SJSA1 (cell line): ENCODE data around the gene ZBTB18. TPM values are rescaled to one million over a fixed set of nuclear protein-coding genes. Genes with fewer than 3 reads are reported as not detected.
A peak's percentile ranks its signal among the peaks of the same experiment; 100 is the strongest.

Experiments
- DNase-seq, 2 experiments: peaks; one replicate each; pipeline ENCODE4 v3.0.0-alpha.2; 2015 to 2020; ENCODE audit warnings: low spot score in 2 of 2, low read depth in 1 of 2
- H3K27ac ChIP-seq: fragments of 250-450 bp; sonication (Bioruptor Pico); 2 replicates; pipeline ENCODE4 v1.5.1; 2020; ENCODE audit warnings: mild to moderate bottlenecking, moderate library complexity
- H3K27me3 ChIP-seq: fragments of 250-450 bp; sonication (Bioruptor Pico); replicated peaks from 2 replicates; pipeline ENCODE4 v1.5.1; 2020; ENCODE audit warnings: mild to moderate bottlenecking, moderate library complexity
- H3K36me3 ChIP-seq: fragments of 250-450 bp; sonication (Bioruptor Pico); 2 replicates; pipeline ENCODE4 v1.5.1; 2020; ENCODE audit warnings: mild to moderate bottlenecking
- H3K4me1 ChIP-seq: fragments of 250-450 bp; sonication (Bioruptor Pico); replicated peaks from 2 replicates; pipeline ENCODE4 v1.6.1; 2021; ENCODE audit warnings: mild to moderate bottlenecking
- H3K4me3 ChIP-seq: fragments of 250-450 bp; sonication (Bioruptor Pico); 2 replicates; pipeline ENCODE4 v1.5.1; 2020; ENCODE audit warnings: mild to moderate bottlenecking
- H3K9me3 ChIP-seq: fragments of 250-450 bp; sonication (Bioruptor Pico); replicated peaks from 2 replicates; pipeline ENCODE4 v1.5.1; 2020; ENCODE audit warnings: mild to moderate bottlenecking
- total RNA-seq: library from RNA; depleted of rRNA; stranded (reverse); fragments of >200 nt; shearing (Covaris generic); gene quantifications from 2 replicates; pipeline ENCODE4 v1.2.3, GENCODE V29; 2014

ZBTB18 gene
- total RNA-seq, 1 experiment from 2014 or later: 36.2 TPM

GRCh38 chr1:244076740-244077139 is 25.7 kb downstream of the ZBTB18 start:
- Histone ChIP-seq H3K27ac (no peak overlapping the region), H3K36me3 (no peaks in the 10 kb centered on the region), H3K9me3 (no peaks in the 10 kb centered on the region), H3K27me3 (no peaks in the 10 kb centered on the region), H3K4me1 (peaks cover 18% of the 10 kb centered on the region), H3K4me3 (no peak overlapping the region)
- DNase-seq: no peak

GRCh38 chr1:244077473-244078220 is 26.6 kb downstream of the ZBTB18 start:
- H3K4me3 ChIP-seq: no peak overlapping the region
- no peaks in the 10 kb centered on the region for H3K27me3 ChIP-seq
- H3K4me1 ChIP-seq: peaks cover 18% of the 10 kb centered on the region
- no peak overlapping the region for H3K27ac ChIP-seq
- peak in 1 of 2 experiments; percentile 30 for DNase-seq
- H3K36me3 ChIP-seq: no peaks in the 10 kb centered on the region
- no peaks in the 10 kb centered on the region for H3K9me3 ChIP-seq

GRCh38 chr1:244080343-244080929 is 29.4 kb downstream of the ZBTB18 start:
- H3K4me3 ChIP-seq: no peak overlapping the region
- no peak overlapping the region for H3K27ac ChIP-seq
- peaks cover 12% of the 10 kb centered on the region for H3K4me1 ChIP-seq
- no peak for DNase-seq
- no peaks in the 10 kb centered on the region for H3K36me3 ChIP-seq
- peaks cover 3% of the 10 kb centered on the region; the same call in 1 of the 2 replicates for H3K9me3 ChIP-seq
- no peaks in the 10 kb centered on the region for H3K27me3 ChIP-seq

GRCh38 chr1:244082969-244083368 is 31.9 kb downstream of the ZBTB18 start:
- no peaks in the 10 kb centered on the region for H3K36me3 ChIP-seq
- H3K4me1 ChIP-seq: no peaks in the 10 kb centered on the region; the same call in 1 of the 2 replicates
- H3K27ac ChIP-seq: no peak overlapping the region
- H3K27me3 ChIP-seq: no peaks in the 10 kb centered on the region
- no peak for DNase-seq
- no peak overlapping the region for H3K4me3 ChIP-seq
- H3K9me3 ChIP-seq: peaks cover 3% of the 10 kb centered on the region; the same call in 1 of the 2 replicates

GRCh38 chr1:244083383-244083943 is 32.4 kb downstream of the ZBTB18 start:
- Histone ChIP-seq H3K9me3 (peaks cover 3% of the 10 kb centered on the region; the same call in 1 of the 2 replicates), H3K4me1 (no peaks in the 10 kb centered on the region), H3K27ac (no peak overlapping the region), H3K27me3 (no peaks in the 10 kb centered on the region), H3K36me3 (no peaks in the 10 kb centered on the region), H3K4me3 (no peak overlapping the region)
- DNase-seq: no peak

GRCh38 chr1:244084763-244085162 is 33.7 kb downstream of the ZBTB18 start:
- Histone ChIP-seq H3K27ac (no peak overlapping the region), H3K4me1 (no peaks in the 10 kb centered on the region), H3K36me3 (no peaks in the 10 kb centered on the region), H3K9me3 (peaks cover 3% of the 10 kb centered on the region; the same call in 1 of the 2 replicates), H3K4me3 (no peak overlapping the region), H3K27me3 (no peaks in the 10 kb centered on the region)
- no peak for DNase-seq

GRCh38 chr1:244085891-244086290 is 34.8 kb downstream of the ZBTB18 start:
- DNase-seq: no peak
- Histone ChIP-seq H3K27me3 (no peaks in the 10 kb centered on the region), H3K36me3 (no peaks in the 10 kb centered on the region), H3K4me3 (no peak overlapping the region), H3K9me3 (peaks cover 3% of the 10 kb centered on the region; the same call in 1 of the 2 replicates), H3K4me1 (no peaks in the 10 kb centered on the region), H3K27ac (no peak overlapping the region)

GRCh38 chr1:244087021-244087560 is 36.0 kb downstream of the ZBTB18 start:
- Histone ChIP-seq H3K36me3 (no peaks in the 10 kb centered on the region), H3K4me3 (no peak overlapping the region), H3K27me3 (no peaks in the 10 kb centered on the region), H3K4me1 (peaks cover 5% of the 10 kb centered on the region), H3K27ac (no peak overlapping the region), H3K9me3 (peaks cover 3% of the 10 kb centered on the region; the same call in 1 of the 2 replicates)
- no peak for DNase-seq

- no peaks in the 10 kb centered on the region for H3K27me3 ChIP-seq
- H3K9me3 ChIP-seq: peaks cover 3% of the 10 kb centered on the region; the same call in 1 of the 2 replicates
- no peaks in the 10 kb centered on the region for H3K36me3 ChIP-seq
- no peak overlapping the region for H3K27ac ChIP-seq
- H3K4me1 ChIP-seq: peaks cover 10% of the 10 kb centered on the region
- no peak overlapping the region for H3K4me3 ChIP-seq
- no peak for DNase-seq
Observed at GRCh38 chr1:244087611-244088010, 36.5 kb downstream of the ZBTB18 start.

- DNase-seq: no peak
- H3K9me3 ChIP-seq: peaks cover 3% of the 10 kb centered on the region; the same call in 1 of the 2 replicates
Observed at GRCh38 chr1:244088161-244088560, 37.1 kb downstream of the ZBTB18 start.

GRCh38 chr1:244089561-244089960 is 38.5 kb downstream of the ZBTB18 start:
- Histone ChIP-seq H3K4me1 (peaks cover 14% of the 10 kb centered on the region), H3K4me3 (no peak overlapping the region), H3K9me3 (peaks cover 3% of the 10 kb centered on the region; the same call in 1 of the 2 replicates), H3K27ac (no peak overlapping the region), H3K36me3 (no peaks in the 10 kb centered on the region), H3K27me3 (no peaks in the 10 kb centered on the region)
- no peak for DNase-seq

More at GRCh38 chr1:244088161-244088560, 37.1 kb downstream of the ZBTB18 start:
- no peaks in the 10 kb centered on the region for H3K27me3 ChIP-seq
- no peak overlapping the region for H3K4me3 ChIP-seq
- H3K27ac ChIP-seq: no peak overlapping the region
- peaks cover 14% of the 10 kb centered on the region for H3K4me1 ChIP-seq
- H3K36me3 ChIP-seq: no peaks in the 10 kb centered on the region

GRCh38 chr1:244090645-244091044 is 39.6 kb downstream of the ZBTB18 start:
- Histone ChIP-seq H3K27ac (no peak overlapping the region), H3K4me1 (peaks cover 14% of the 10 kb centered on the region), H3K36me3 (no peaks in the 10 kb centered on the region), H3K4me3 (no peak overlapping the region), H3K27me3 (no peaks in the 10 kb centered on the region), H3K9me3 (no peaks in the 10 kb centered on the region)
- no peak for DNase-seq

GRCh38 chr1:244092293-244092963 is 41.3 kb downstream of the ZBTB18 start:
- Histone ChIP-seq H3K27ac (peak overlapping the region; percentile 66), H3K27me3 (no peaks in the 10 kb centered on the region), H3K9me3 (no peaks in the 10 kb centered on the region), H3K36me3 (no peaks in the 10 kb centered on the region), H3K4me3 (no peak overlapping the region), H3K4me1 (peaks cover 14% of the 10 kb centered on the region)
- peak in 1 of 2 experiments; percentile 61 for DNase-seq
